MM.1S (cell line): ENCODE data around the gene PDGFA.

ENCODE experiments used
- CTCF ChIP-seq: fragments of 300-600 bp; sonication (generic); IDR thresholded peaks from 2 replicates; pipeline ENCODE4 v1.5.1; 2016; ENCODE audit warnings: antibody characterized with exemption, low read length, mixed read lengths
- EZH2 ChIP-seq: fragments of 300-600 bp; sonication (generic); optimal IDR thresholded peaks from 2 replicates; pipeline ENCODE3; 2017; ENCODE audit warnings: low read depth, mild to moderate bottlenecking, antibody characterized with exemption, low read length, mixed read lengths
- EZH2phosphoT487 ChIP-seq: fragments of 300-600 bp; sonication (generic); IDR thresholded peaks from 2 replicates; pipeline ENCODE4 v1.6.1; 2018; ENCODE audit warnings: antibody characterized with exemption, low read length

- TF ChIP-seq CTCF (no peak), EZH2 (no peak), EZH2phosphoT487 (no peak)
Measured at GRCh38 chr7:526460-527034, 6.9 kb upstream of the PDGFA start.
